ENCODE results near the gene CFAP70. TPM values are rescaled to one million over a fixed set of nuclear protein-coding genes. Genes with fewer than 3 reads are reported as not detected.

CFAP70 gene
- total RNA-seq, 1 experiment from 2014 or later, result 0.31 TPM

GRCh38 chr10:73215749-73216148 is 142.9 kb downstream of the CFAP70 start:
- Mint-ChIP-seq H3K27me3 (ENCODE audit: low read depth) (no peaks in the 10 kb centered on the region), H3K9me3 (no peaks in the 10 kb centered on the region), H3K4me1 (no peaks in the 10 kb centered on the region), H3K27ac (no peak overlapping the region), H3K36me3 (0 out of 2 replicates have a peak, but pooled peaks cover 3% of the 10 kb centered on the region), H3K4me3 (no peak overlapping the region)
- TF ChIP-seq, protein P1, sequence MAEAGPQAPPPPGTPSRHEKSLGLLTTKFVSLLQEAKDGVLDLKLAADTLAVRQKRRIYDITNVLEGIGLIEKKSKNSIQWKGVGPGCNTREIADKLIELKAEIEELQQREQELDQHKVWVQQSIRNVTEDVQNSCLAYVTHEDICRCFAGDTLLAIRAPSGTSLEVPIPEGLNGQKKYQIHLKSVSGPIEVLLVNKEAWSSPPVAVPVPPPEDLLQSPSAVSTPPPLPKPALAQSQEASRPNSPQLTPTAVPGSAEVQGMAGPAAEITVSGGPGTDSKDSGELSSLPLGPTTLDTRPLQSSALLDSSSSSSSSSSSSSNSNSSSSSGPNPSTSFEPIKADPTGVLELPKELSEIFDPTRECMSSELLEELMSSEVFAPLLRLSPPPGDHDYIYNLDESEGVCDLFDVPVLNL (CRISPR knock-in tag; IDR thresholded peaks at IDR 0.05; ENCODE audit: borderline replicate concordance, low read depth), result no peak
- no peak for TF ChIP-seq EMX1 (CRISPR knock-in tag; IDR thresholded peaks at IDR 0.05)
- TF ChIP-seq ATF1 (CRISPR knock-in tag; IDR thresholded peaks at IDR 0.05), result no peak
- no peak for TF ChIP-seq SMAD3 (CRISPR knock-in tag; IDR thresholded peaks at IDR 0.05; ENCODE audit: borderline replicate concordance)
- no peak for TF ChIP-seq ZNF121 (CRISPR knock-in tag; IDR thresholded peaks at IDR 0.05)
- TF ChIP-seq SMAD4 (CRISPR knock-in tag; IDR thresholded peaks at IDR 0.05), result no peak
- no peak for TF ChIP-seq ZNF138 (CRISPR knock-in tag; conservative IDR thresholded peaks at IDR 0.05)
- no peak for TF ChIP-seq CREM (CRISPR knock-in tag; IDR thresholded peaks at IDR 0.05)
- TF ChIP-seq ZBTB21 (CRISPR knock-in tag; IDR thresholded peaks at IDR 0.05; ENCODE audit: borderline replicate concordance), result no peak
- no peak for TF ChIP-seq MAX (CRISPR knock-in tag; IDR thresholded peaks at IDR 0.05)
- TF ChIP-seq NR2C2 (CRISPR knock-in tag; IDR thresholded peaks at IDR 0.05), result no peak
- TF ChIP-seq GRHL2 (CRISPR knock-in tag; IDR thresholded peaks at IDR 0.05; ENCODE audit: insufficient replicate concordance, severe bottlenecking), result no peak
- TF ChIP-seq KAT7 (CRISPR knock-in tag; IDR thresholded peaks at IDR 0.05; ENCODE audit: borderline replicate concordance), result no peak
- TF ChIP-seq AR (CRISPR knock-in tag; IDR thresholded peaks at IDR 0.05), result no peak
- TF ChIP-seq ZNF416 (CRISPR knock-in tag; IDR thresholded peaks at IDR 0.05), result no peak
- TF ChIP-seq NR1H2 (CRISPR knock-in tag; IDR thresholded peaks at IDR 0.05), result no peak
- TF ChIP-seq NFYB (CRISPR knock-in tag; conservative IDR thresholded peaks at IDR 0.05; ENCODE audit: low read depth), result no peak
- DNase-seq (ENCODE audit: low spot score) (no peak), ATAC-seq (no peak)
- ChIA-PET CTCF (no interaction called here), POLR2A (no interaction called here)

DNA sequence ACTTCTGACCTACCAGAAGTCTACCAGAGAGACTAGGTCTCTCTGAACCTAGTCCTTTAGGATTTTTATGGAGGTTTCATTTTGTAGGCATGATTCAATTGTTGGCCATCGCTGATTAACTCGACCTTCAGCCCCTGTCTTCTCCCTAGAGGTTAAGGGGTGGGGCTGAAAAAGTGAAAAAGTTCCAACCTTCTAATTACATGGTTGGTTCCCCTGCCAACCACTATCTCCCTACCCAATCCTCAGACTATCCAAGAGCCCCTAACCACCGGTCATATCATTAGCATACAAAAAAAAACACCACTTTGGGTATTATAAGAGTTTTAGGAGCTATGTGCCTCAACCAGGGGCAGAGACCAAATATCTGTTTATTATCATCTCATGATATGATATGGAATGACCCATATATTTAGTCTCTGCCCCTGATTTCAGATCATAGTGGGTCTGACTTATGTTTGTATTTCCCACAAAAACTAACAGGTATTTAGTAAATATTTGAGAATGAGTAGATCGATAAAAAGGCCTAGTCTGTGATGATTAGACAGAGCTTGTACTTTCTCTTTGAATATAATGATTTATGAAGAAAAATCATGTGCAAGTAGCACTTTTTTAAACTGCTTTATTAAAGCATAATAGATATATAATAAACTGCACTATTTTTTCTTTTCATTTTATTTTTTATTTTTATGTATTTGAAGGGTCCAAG is 147.4 kb downstream of the CFAP70 start:
- ChIA-PET POLR2A (no interaction called here), CTCF (interaction anchor here (1.0 kb wide), 1 partner anchor 7 kb away, joined by 3 read pairs; no protein-coding TSS in a partner anchor)
- Mint-ChIP-seq H3K27ac (no peak overlapping the region), H3K27me3 (ENCODE audit: low read depth) (no peaks in the 10 kb centered on the region; the same call in none of the 2 replicates), H3K4me1 (no peaks in the 10 kb centered on the region), H3K9me3 (peaks cover 17% of the 10 kb centered on the region), H3K4me3 (no peak overlapping the region), H3K36me3 (peaks cover 20% of the 10 kb centered on the region)
- ATAC-seq (no peak), DNase-seq (ENCODE audit: low spot score) (no peak)
- TF ChIP-seq NR1H2 (CRISPR knock-in tag; IDR thresholded peaks at IDR 0.05) (no peak), CREM (CRISPR knock-in tag; IDR thresholded peaks at IDR 0.05) (no peak), CBFB (CRISPR knock-in tag; IDR thresholded peaks at IDR 0.05; ENCODE audit: low read depth) (no peak), TEAD1 (CRISPR knock-in tag; IDR thresholded peaks at IDR 0.05) (no peak), FOXK1 (CRISPR knock-in tag; IDR thresholded peaks at IDR 0.05) (no peak), NFYB (CRISPR knock-in tag; conservative IDR thresholded peaks at IDR 0.05; ENCODE audit: low read depth) (no peak)
- TF ChIP-seq, protein P2, sequence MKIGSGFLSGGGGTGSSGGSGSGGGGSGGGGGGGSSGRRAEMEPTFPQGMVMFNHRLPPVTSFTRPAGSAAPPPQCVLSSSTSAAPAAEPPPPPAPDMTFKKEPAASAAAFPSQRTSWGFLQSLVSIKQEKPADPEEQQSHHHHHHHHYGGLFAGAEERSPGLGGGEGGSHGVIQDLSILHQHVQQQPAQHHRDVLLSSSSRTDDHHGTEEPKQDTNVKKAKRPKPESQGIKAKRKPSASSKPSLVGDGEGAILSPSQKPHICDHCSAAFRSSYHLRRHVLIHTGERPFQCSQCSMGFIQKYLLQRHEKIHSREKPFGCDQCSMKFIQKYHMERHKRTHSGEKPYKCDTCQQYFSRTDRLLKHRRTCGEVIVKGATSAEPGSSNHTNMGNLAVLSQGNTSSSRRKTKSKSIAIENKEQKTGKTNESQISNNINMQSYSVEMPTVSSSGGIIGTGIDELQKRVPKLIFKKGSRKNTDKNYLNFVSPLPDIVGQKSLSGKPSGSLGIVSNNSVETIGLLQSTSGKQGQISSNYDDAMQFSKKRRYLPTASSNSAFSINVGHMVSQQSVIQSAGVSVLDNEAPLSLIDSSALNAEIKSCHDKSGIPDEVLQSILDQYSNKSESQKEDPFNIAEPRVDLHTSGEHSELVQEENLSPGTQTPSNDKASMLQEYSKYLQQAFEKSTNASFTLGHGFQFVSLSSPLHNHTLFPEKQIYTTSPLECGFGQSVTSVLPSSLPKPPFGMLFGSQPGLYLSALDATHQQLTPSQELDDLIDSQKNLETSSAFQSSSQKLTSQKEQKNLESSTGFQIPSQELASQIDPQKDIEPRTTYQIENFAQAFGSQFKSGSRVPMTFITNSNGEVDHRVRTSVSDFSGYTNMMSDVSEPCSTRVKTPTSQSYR (CRISPR knock-in tag; IDR thresholded peaks at IDR 0.05), result no peak

Data from WTC11 (cell line).